Measurements from ENCODE around the gene C1QA. TPM values are rescaled to one million over a fixed set of nuclear protein-coding genes. Genes with fewer than 3 reads are reported as not detected.

C1QA gene, protein sequence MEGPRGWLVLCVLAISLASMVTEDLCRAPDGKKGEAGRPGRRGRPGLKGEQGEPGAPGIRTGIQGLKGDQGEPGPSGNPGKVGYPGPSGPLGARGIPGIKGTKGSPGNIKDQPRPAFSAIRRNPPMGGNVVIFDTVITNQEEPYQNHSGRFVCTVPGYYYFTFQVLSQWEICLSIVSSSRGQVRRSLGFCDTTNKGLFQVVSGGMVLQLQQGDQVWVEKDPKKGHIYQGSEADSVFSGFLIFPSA
- total RNA-seq = not detected in 2 replicates
- long read RNA-seq = 0 reads

DNA sequence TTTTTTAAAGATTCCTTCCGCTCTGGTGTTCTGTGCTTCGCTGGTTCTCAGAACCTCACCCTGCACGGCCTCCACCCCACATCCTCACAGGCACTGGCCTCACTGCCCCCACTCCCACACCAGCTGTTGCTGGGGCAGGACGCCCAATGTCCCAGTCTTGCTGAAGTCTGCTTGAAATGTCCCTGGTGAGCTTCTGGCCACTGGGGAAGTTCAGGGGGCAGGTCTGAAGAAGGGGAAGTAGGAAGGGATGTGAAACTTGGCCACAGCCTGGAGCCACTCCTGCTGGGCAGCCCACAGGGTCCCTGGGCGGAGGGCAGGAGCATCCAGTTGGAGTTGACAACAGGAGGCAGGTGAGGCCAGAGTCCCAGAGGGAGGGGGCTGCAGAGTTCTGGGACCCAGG is at the start of gene C1QA:
Gene C1QA (plus strand): TSS at position 276 of the 400 bp plus-strand sequence. CDS start 989 bp downstream, outside the sequence.
- no peak within 1 kb of the TSS for H3K27ac Mint-ChIP-seq

DNA sequence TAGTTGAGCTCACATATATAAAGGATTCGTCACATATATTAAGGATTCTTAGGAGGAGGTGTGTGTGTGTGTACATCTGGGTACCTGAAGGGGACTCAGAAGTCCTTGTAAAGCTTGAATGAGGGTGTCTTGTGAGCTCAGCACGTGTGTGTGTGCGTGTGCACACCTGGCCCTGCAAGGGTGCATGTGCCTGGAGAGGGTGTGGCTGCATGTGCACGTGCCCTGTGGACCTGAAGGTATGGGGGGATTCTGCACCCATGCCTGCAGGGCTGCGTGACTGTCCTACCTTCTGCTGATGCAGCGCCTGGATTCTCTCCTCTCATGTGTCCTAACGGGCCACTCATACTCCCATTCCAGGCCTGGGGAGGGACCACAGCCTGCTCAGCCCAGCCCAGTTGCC is 49.2 kb upstream of the C1QA start:
- peaks cover 37% of the 10 kb centered on the region for H3K27me3 Mint-ChIP-seq
- H3K4me3 Mint-ChIP-seq (ENCODE audit: low read depth) = no peak overlapping the region
- no peak overlapping the region for H3K27ac Mint-ChIP-seq
- H3K9me3 Mint-ChIP-seq (ENCODE audit: low read depth) = no peaks in the 10 kb centered on the region
- no peak for DNase-seq (ENCODE audit: low spot score, unreplicated experiment)
- TF ChIP-seq, protein P1, sequence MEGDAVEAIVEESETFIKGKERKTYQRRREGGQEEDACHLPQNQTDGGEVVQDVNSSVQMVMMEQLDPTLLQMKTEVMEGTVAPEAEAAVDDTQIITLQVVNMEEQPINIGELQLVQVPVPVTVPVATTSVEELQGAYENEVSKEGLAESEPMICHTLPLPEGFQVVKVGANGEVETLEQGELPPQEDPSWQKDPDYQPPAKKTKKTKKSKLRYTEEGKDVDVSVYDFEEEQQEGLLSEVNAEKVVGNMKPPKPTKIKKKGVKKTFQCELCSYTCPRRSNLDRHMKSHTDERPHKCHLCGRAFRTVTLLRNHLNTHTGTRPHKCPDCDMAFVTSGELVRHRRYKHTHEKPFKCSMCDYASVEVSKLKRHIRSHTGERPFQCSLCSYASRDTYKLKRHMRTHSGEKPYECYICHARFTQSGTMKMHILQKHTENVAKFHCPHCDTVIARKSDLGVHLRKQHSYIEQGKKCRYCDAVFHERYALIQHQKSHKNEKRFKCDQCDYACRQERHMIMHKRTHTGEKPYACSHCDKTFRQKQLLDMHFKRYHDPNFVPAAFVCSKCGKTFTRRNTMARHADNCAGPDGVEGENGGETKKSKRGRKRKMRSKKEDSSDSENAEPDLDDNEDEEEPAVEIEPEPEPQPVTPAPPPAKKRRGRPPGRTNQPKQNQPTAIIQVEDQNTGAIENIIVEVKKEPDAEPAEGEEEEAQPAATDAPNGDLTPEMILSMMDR (IDR thresholded peaks at IDR 0.05; ENCODE audit: unreplicated experiment) = no peak
- H3K4me1 Mint-ChIP-seq (ENCODE audit: low read depth) = no peaks in the 10 kb centered on the region
- no peaks in the 10 kb centered on the region for H3K36me3 Mint-ChIP-seq (ENCODE audit: insufficient read depth)

More for the DNA sequence above, at the start of gene C1QA:
- Mint-ChIP-seq H3K4me3 (ENCODE audit: low read depth) (no peak within 1 kb of the TSS), H3K27me3 (peaks cover 25% of the 10 kb centered on the region), H3K4me1 (ENCODE audit: low read depth) (peaks cover 6% of the 10 kb centered on the region), H3K9me3 (ENCODE audit: low read depth) (no peaks in the 10 kb centered on the region), H3K36me3 (ENCODE audit: insufficient read depth) (no peaks in the 10 kb centered on the region)
- no peak for DNase-seq (ENCODE audit: low spot score, unreplicated experiment)
- TF ChIP-seq, protein P1 (IDR thresholded peaks at IDR 0.05; ENCODE audit: unreplicated experiment) = no peak

DNA sequence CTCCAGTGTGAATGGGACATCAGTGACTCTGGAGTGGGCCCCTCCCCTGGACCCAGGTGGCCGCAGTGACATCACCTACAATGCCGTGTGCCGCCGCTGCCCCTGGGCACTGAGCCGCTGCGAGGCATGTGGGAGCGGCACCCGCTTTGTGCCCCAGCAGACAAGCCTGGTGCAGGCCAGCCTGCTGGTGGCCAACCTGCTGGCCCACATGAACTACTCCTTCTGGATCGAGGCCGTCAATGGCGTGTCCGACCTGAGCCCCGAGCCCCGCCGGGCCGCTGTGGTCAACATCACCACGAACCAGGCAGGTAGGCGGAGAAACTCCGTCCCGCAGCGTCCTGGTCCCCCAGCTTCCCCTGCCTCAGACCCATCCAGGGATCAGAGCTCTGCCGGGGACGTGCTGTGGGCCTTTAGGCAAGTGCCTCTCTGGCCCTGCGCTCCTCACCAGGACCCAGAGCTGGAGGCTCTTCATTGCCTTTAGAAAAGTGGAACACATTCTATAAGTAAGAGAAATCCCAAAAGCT is 47.5 kb upstream of the C1QA start:
- Mint-ChIP-seq H3K36me3 (ENCODE audit: insufficient read depth) (no peaks in the 10 kb centered on the region), H3K4me1 (ENCODE audit: low read depth) (no peaks in the 10 kb centered on the region), H3K27ac (no peak overlapping the region), H3K27me3 (peaks cover 33% of the 10 kb centered on the region), H3K9me3 (ENCODE audit: low read depth) (no peaks in the 10 kb centered on the region), H3K4me3 (ENCODE audit: low read depth) (no peak overlapping the region)
- no peak for DNase-seq (ENCODE audit: low spot score, unreplicated experiment)
- TF ChIP-seq, protein P1 (IDR thresholded peaks at IDR 0.05; ENCODE audit: unreplicated experiment) = no peak

DNA sequence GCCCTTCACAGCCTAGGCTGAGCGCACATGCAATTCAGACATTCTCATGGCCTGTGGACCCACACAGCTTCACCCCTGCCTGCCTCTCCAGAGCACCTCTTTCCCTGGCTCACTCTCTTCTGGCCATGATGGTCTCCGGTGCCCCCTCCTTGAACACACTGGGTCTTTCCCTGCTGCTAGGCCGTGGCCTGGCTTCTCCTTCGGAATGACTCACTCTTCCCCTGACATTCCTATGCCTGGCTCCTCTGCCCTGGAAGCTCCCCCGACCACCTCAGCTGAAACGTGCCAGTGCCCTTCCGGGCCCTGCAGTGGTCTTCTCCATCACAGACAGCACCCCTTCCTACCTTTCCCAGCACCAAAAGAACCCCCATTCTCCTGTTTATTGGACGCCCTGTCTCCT is 44.9 kb upstream of the C1QA start:
- Mint-ChIP-seq H3K9me3 (ENCODE audit: low read depth) (no peaks in the 10 kb centered on the region), H3K36me3 (ENCODE audit: insufficient read depth) (no peaks in the 10 kb centered on the region), H3K4me1 (ENCODE audit: low read depth) (no peaks in the 10 kb centered on the region), H3K27me3 (peaks cover 30% of the 10 kb centered on the region), H3K27ac (no peak overlapping the region), H3K4me3 (ENCODE audit: low read depth) (no peak overlapping the region)
- TF ChIP-seq, protein P1 (IDR thresholded peaks at IDR 0.05; ENCODE audit: unreplicated experiment) = no peak
- DNase-seq (ENCODE audit: low spot score, unreplicated experiment) = no peak

DNA sequence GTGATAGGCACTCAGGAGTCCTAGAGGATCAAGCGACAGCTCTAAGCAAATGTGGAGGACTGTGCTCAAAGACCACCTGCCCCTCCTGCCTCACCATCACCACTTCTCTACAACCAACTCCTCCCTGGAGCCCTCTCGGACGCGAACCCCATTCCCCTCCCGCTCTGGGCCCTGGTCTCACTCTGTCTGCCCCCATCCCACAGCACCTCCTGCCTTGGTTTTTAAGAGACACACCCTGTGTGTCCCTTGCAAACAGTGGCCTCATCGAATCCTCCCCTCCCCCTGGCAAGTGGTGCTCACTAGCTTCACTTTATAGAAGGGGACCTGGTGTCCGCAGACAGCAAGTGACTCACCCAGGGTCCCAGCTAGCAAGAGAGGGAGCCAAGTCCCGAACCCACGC is 44.4 kb upstream of the C1QA start:
- H3K27me3 Mint-ChIP-seq = peaks cover 31% of the 10 kb centered on the region
- TF ChIP-seq, protein P1 (IDR thresholded peaks at IDR 0.05; ENCODE audit: unreplicated experiment) = no peak
- H3K36me3 Mint-ChIP-seq (ENCODE audit: insufficient read depth) = no peaks in the 10 kb centered on the region
- H3K9me3 Mint-ChIP-seq (ENCODE audit: low read depth) = no peaks in the 10 kb centered on the region
- no peak overlapping the region for H3K4me3 Mint-ChIP-seq (ENCODE audit: low read depth)
- DNase-seq (ENCODE audit: low spot score, unreplicated experiment) = no peak
- H3K27ac Mint-ChIP-seq = no peak overlapping the region
- H3K4me1 Mint-ChIP-seq (ENCODE audit: low read depth) = no peaks in the 10 kb centered on the region
